GM23338 (cell line): ENCODE results near the gene SLC38A10.

Experiments used
- CREB1 ChIP-seq: fragments of 250-450 bp; sonication (Bioruptor Pico); IDR thresholded peaks from 2 replicates; pipeline ENCODE4 v1.5.0; 2020; ENCODE audit warnings: low read depth, mild to moderate bottlenecking, moderate library complexity
- EZH2 ChIP-seq: fragments of 200-600 bp; sonication (generic); IDR thresholded peaks from one replicate; pipeline ENCODE4 v1.8.0; 2017; ENCODE audit warnings: antibody characterized with exemption, mild to moderate bottlenecking, low read depth; ENCODE audit not compliant: unreplicated experiment
- EZH2phosphoT487 ChIP-seq: fragments of 200-600 bp; sonication (generic); IDR thresholded peaks from one replicate; pipeline ENCODE4 v1.8.1; 2018; ENCODE audit warnings: antibody characterized with exemption; ENCODE audit not compliant: unreplicated experiment
- JUNB ChIP-seq: IDR thresholded peaks from one replicate; pipeline ENCODE4 v1.6.1; 2016; ENCODE audit warnings: antibody characterized with exemption; ENCODE audit not compliant: unreplicated experiment
- TF ChIP-seq, protein P1 (sequence below), 2 experiments: fragments of 200-600 bp in 1 of 2; sonication (generic) in 1 of 2; conservative IDR thresholded peaks; 2 replicates each; pipeline versions ENCODE4 v1.5.1 to v1.6.1; 2016 to 2017; ENCODE audit warnings: antibody characterized with exemption in 2 of 2, low read depth in 2 of 2, mild to moderate bottlenecking in 2 of 2, moderate library complexity in 1 of 2
- TF ChIP-seq, protein P2 (sequence below): IDR thresholded peaks from one replicate; pipeline ENCODE4 v1.6.1; 2018; ENCODE audit warnings: antibody characterized with exemption; ENCODE audit not compliant: unreplicated experiment

DNA sequence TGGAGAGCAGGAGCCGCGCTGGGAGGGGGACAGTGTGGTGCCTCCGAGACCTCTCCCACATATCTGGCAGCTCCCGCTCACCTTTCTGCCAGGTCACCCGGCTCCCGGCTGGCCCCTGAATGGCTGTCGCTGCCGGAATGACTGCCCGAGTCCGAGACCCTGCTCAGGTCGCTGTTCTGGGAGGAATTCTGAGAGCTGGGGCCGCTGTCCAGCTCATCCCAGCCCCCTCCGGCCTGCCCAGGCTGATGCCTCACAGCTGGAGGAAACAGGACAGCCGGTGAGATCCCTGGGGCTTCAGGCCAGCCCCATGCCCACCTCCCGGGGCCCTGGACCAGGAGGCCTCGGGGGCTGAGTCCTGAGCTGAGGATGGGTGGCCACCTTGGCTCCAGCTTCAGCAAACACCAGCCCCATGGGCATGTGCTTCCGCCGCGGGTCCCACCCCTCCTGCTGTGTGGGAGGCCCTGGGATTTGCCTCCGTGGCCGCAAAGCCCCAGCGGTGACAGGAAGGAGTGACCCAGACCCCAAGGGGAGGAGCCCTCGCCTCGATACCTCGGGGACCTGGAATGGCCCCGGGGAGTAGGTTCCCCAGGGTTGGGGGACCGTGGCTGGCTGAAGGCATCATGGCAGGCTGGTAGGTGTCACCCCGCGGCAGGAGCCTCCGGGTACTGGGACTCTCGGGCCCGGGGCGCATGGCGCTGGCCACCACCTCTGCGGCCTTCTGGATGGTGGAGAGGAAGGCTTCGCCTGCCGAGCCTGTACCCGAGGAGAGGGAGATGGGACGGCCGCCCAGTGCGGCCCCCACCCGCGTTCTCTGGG, 63.1 kb downstream of the SLC38A10 start:
- TF ChIP-seq, protein P1, sequence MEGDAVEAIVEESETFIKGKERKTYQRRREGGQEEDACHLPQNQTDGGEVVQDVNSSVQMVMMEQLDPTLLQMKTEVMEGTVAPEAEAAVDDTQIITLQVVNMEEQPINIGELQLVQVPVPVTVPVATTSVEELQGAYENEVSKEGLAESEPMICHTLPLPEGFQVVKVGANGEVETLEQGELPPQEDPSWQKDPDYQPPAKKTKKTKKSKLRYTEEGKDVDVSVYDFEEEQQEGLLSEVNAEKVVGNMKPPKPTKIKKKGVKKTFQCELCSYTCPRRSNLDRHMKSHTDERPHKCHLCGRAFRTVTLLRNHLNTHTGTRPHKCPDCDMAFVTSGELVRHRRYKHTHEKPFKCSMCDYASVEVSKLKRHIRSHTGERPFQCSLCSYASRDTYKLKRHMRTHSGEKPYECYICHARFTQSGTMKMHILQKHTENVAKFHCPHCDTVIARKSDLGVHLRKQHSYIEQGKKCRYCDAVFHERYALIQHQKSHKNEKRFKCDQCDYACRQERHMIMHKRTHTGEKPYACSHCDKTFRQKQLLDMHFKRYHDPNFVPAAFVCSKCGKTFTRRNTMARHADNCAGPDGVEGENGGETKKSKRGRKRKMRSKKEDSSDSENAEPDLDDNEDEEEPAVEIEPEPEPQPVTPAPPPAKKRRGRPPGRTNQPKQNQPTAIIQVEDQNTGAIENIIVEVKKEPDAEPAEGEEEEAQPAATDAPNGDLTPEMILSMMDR (conservative IDR thresholded peaks at IDR 0.05; ENCODE audit: low read depth in 2 of 2) = no peak
- TF ChIP-seq JUNB = no peak
- no peak for TF ChIP-seq EZH2
- no peak for TF ChIP-seq CREB1 (CRISPR knock-in tag)
- TF ChIP-seq, protein P2, sequence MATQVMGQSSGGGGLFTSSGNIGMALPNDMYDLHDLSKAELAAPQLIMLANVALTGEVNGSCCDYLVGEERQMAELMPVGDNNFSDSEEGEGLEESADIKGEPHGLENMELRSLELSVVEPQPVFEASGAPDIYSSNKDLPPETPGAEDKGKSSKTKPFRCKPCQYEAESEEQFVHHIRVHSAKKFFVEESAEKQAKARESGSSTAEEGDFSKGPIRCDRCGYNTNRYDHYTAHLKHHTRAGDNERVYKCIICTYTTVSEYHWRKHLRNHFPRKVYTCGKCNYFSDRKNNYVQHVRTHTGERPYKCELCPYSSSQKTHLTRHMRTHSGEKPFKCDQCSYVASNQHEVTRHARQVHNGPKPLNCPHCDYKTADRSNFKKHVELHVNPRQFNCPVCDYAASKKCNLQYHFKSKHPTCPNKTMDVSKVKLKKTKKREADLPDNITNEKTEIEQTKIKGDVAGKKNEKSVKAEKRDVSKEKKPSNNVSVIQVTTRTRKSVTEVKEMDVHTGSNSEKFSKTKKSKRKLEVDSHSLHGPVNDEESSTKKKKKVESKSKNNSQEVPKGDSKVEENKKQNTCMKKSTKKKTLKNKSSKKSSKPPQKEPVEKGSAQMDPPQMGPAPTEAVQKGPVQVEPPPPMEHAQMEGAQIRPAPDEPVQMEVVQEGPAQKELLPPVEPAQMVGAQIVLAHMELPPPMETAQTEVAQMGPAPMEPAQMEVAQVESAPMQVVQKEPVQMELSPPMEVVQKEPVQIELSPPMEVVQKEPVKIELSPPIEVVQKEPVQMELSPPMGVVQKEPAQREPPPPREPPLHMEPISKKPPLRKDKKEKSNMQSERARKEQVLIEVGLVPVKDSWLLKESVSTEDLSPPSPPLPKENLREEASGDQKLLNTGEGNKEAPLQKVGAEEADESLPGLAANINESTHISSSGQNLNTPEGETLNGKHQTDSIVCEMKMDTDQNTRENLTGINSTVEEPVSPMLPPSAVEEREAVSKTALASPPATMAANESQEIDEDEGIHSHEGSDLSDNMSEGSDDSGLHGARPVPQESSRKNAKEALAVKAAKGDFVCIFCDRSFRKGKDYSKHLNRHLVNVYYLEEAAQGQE = no peak
- TF ChIP-seq EZH2phosphoT487 = no peak
